HEK293 (cell line): ENCODE measurements around the gene GPHA2.

Experiments
- CTCF ChIP-seq: fragments of 450-650 bp; formaldehyde crosslinking; IDR thresholded peaks from 2 replicates; pipeline ENCODE4 v1.5.1; 2016; ENCODE audit warnings: missing biosample characterization, missing genetic modification characterization
- SP2 ChIP-seq: fragments of 450-650 bp; formaldehyde crosslinking; IDR thresholded peaks from 2 replicates; pipeline ENCODE4 v1.5.1; 2016; ENCODE audit warnings: missing biosample characterization, missing genetic modification characterization
- ZBTB21 ChIP-seq: fragments of 450-650 bp; formaldehyde crosslinking; IDR thresholded peaks from 2 replicates; pipeline ENCODE4 v1.5.1; 2017; ENCODE audit warnings: missing biosample characterization, missing genetic modification characterization
- ZBTB7A ChIP-seq: fragments of 450-650 bp; formaldehyde crosslinking; IDR thresholded peaks from 2 replicates; pipeline ENCODE4 v1.5.1; 2016; ENCODE audit warnings: low read depth, missing biosample characterization, missing genetic modification characterization
- ZFP37 ChIP-seq: fragments of 450-650 bp; formaldehyde crosslinking; IDR thresholded peaks from 2 replicates; pipeline ENCODE4 v1.5.1; 2016; ENCODE audit warnings: missing biosample characterization, missing genetic modification characterization
- ZNF146 ChIP-seq: fragments of 450-650 bp; formaldehyde crosslinking; IDR thresholded peaks from 2 replicates; pipeline ENCODE4 v1.5.1; 2016; ENCODE audit warnings: missing biosample characterization, missing genetic modification characterization
- ZNF175 ChIP-seq: fragments of 450-650 bp; formaldehyde crosslinking; IDR thresholded peaks from 2 replicates; pipeline ENCODE4 v1.5.1; 2016; ENCODE audit warnings: missing biosample characterization, missing genetic modification characterization
- ZNF324 ChIP-seq: fragments of 450-650 bp; formaldehyde crosslinking; IDR thresholded peaks from 2 replicates; pipeline ENCODE4 v1.5.1; 2016; ENCODE audit warnings: missing biosample characterization, missing genetic modification characterization
- ZNF521 ChIP-seq: fragments of 450-650 bp; formaldehyde crosslinking; IDR thresholded peaks from 2 replicates; pipeline ENCODE4 v1.5.1; 2017; ENCODE audit warnings: missing biosample characterization, mild to moderate bottlenecking, missing genetic modification characterization
- TF ChIP-seq, protein P1 (sequence below): fragments of 450-650 bp; formaldehyde crosslinking; IDR thresholded peaks from 2 replicates; pipeline ENCODE4 v1.5.1; 2016; ENCODE audit warnings: missing biosample characterization, missing genetic modification characterization, low read depth
- TF ChIP-seq, protein P2 (sequence below): fragments of 450-650 bp; formaldehyde crosslinking; IDR thresholded peaks from 2 replicates; pipeline ENCODE4 v1.5.1; 2016; ENCODE audit warnings: missing biosample characterization, missing genetic modification characterization
- TF ChIP-seq, protein P3 (sequence below): fragments of 450-650 bp; formaldehyde crosslinking; IDR thresholded peaks from 2 replicates; pipeline ENCODE4 v1.5.1; 2016; ENCODE audit warnings: missing biosample characterization, missing genetic modification characterization

GRCh38 chr11:64900263-64900678, 35.4 kb downstream of the GPHA2 start:
- TF ChIP-seq CTCF (tag by site-specific recombination) (no peak), ZBTB7A (tag by site-specific recombination) (no peak), ZNF324 (tag by site-specific recombination) (no peak), ZFP37 (tag by site-specific recombination) (no peak), SP2 (tag by site-specific recombination) (no peak), ZNF146 (tag by site-specific recombination) (no peak), ZNF521 (tag by site-specific recombination) (no peak), ZBTB21 (no peak), ZNF175 (no peak)
- TF ChIP-seq, protein P1, sequence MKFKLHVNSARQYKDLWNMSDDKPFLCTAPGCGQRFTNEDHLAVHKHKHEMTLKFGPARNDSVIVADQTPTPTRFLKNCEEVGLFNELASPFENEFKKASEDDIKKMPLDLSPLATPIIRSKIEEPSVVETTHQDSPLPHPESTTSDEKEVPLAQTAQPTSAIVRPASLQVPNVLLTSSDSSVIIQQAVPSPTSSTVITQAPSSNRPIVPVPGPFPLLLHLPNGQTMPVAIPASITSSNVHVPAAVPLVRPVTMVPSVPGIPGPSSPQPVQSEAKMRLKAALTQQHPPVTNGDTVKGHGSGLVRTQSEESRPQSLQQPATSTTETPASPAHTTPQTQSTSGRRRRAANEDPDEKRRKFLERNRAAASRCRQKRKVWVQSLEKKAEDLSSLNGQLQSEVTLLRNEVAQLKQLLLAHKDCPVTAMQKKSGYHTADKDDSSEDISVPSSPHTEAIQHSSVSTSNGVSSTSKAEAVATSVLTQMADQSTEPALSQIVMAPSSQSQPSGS (tag by site-specific recombination) = no peak
- TF ChIP-seq, protein P2, sequence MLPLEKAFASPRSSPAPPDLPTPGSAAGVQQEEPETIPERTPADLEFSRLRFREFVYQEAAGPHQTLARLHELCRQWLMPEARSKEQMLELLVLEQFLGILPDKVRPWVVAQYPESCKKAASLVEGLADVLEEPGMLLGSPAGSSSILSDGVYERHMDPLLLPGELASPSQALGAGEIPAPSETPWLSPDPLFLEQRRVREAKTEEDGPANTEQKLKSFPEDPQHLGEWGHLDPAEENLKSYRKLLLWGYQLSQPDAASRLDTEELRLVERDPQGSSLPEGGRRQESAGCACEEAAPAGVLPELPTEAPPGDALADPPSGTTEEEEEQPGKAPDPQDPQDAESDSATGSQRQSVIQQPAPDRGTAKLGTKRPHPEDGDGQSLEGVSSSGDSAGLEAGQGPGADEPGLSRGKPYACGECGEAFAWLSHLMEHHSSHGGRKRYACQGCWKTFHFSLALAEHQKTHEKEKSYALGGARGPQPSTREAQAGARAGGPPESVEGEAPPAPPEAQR (tag by site-specific recombination) = no peak
- TF ChIP-seq, protein P3, sequence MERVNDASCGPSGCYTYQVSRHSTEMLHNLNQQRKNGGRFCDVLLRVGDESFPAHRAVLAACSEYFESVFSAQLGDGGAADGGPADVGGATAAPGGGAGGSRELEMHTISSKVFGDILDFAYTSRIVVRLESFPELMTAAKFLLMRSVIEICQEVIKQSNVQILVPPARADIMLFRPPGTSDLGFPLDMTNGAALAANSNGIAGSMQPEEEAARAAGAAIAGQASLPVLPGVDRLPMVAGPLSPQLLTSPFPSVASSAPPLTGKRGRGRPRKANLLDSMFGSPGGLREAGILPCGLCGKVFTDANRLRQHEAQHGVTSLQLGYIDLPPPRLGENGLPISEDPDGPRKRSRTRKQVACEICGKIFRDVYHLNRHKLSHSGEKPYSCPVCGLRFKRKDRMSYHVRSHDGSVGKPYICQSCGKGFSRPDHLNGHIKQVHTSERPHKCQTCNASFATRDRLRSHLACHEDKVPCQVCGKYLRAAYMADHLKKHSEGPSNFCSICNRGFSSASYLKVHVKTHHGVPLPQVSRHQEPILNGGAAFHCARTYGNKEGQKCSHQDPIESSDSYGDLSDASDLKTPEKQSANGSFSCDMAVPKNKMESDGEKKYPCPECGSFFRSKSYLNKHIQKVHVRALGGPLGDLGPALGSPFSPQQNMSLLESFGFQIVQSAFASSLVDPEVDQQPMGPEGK (tag by site-specific recombination) = no peak
